Hematopoietic multipotent progenitor cell (in vitro differentiated cells): Measurements from ENCODE around the gene CAMKK1. TPM values are rescaled to one million over a fixed set of nuclear protein-coding genes. Genes with fewer than 3 reads are reported as not detected.

ENCODE experiments used
- DNase-seq, 3 donors: peaks; one replicate each; pipeline ENCODE4 v3.0.0-alpha.2; 2011 to 2015; ENCODE audit warnings: low read depth in 2 of 3, low spot score in 2 of 3
- total RNA-seq: library from RNA; depleted of rRNA; stranded (reverse); fragments of >200 nt; gene quantifications from one replicate; pipeline ENCODE4 v1.2.3, GENCODE V29; 2012

The CAMKK1 gene
- 3.5 TPM for total RNA-seq

GRCh38 chr17:3893003-3893719 lies at the start of gene CAMKK1:
Gene CAMKK1 (minus strand): TSS chr17:3893053. CDS start chr17:3885687, 7,366 bp downstream.
- DNase-seq, result peak; percentile 73 to 91 (median 85)

GRCh38 chr17:3940965-3941698 lies 48.3 kb upstream of the CAMKK1 start:
- DNase-seq, result no peak

- DNase-seq, result no peak
These were observed 44.5 kb upstream of the CAMKK1 start for GRCh38 chr17:3937359-3937758.

- DNase-seq, result no peak
These were observed 43.0 kb upstream of the CAMKK1 start for GRCh38 chr17:3935825-3936355.

GRCh38 chr17:3935140-3935542 lies 42.3 kb upstream of the CAMKK1 start:
- peak in 2 of 3 donors; percentile 82 to 92 for DNase-seq

- no peak for DNase-seq
These were observed 36.9 kb upstream of the CAMKK1 start for GRCh38 chr17:3929764-3930163.

GRCh38 chr17:3929181-3929580 lies 36.3 kb upstream of the CAMKK1 start:
- no peak for DNase-seq

GRCh38 chr17:3928406-3928805 lies 35.6 kb upstream of the CAMKK1 start:
- no peak for DNase-seq

GRCh38 chr17:3927628-3928340 lies 34.9 kb upstream of the CAMKK1 start:
- DNase-seq, result no peak

- no peak for DNase-seq
These were observed 34.2 kb upstream of the CAMKK1 start for GRCh38 chr17:3926860-3927627.

- no peak for DNase-seq
These were observed 33.0 kb upstream of the CAMKK1 start for GRCh38 chr17:3925684-3926485.

GRCh38 chr17:3924512-3925350 lies 31.9 kb upstream of the CAMKK1 start:
- DNase-seq, result no peak

GRCh38 chr17:3923466-3924190 lies 30.8 kb upstream of the CAMKK1 start:
- no peak for DNase-seq

- DNase-seq, result no peak
These were observed 29.9 kb upstream of the CAMKK1 start for GRCh38 chr17:3922765-3923164.

GRCh38 chr17:3921502-3922319 lies 28.9 kb upstream of the CAMKK1 start:
- no peak for DNase-seq

GRCh38 chr17:3921006-3921405 lies 28.2 kb upstream of the CAMKK1 start:
- DNase-seq, result peak in 1 of 3 donors; percentile 34

GRCh38 chr17:3919123-3919624 lies 26.3 kb upstream of the CAMKK1 start:
- no peak for DNase-seq
